ENCODE results near the gene RPS6KA5. TPM values are rescaled to one million over a fixed set of nuclear protein-coding genes. Genes with fewer than 3 reads are reported as not detected.

RPS6KA5 gene
- total RNA-seq, 1 experiment from 2014 or later = 8.6 TPM

GRCh38 chr14:90911121-90911520 is 149.3 kb downstream of the RPS6KA5 start:
- Histone ChIP-seq H3F3A (ENCODE audit: low read length, unreplicated experiment) (no peaks in the 10 kb centered on the region), H3K79me2 (ENCODE audit: low read length) (no peaks in the 10 kb centered on the region), H3K9ac (ENCODE audit: low read length) (no peak overlapping the region), H3K27me3 (ENCODE audit: low read length) (no peaks in the 10 kb centered on the region), H3K9me3 (ENCODE audit: low read length) (no peaks in the 10 kb centered on the region), H3K4me1 (ENCODE audit: insufficient read depth, low read length) (no peaks in the 10 kb centered on the region), H3K36me3 (ENCODE audit: low read depth, low read length) (no peaks in the 10 kb centered on the region), H3K27ac (ENCODE audit: low read length) (no peak overlapping the region), H4K20me1 (ENCODE audit: low read length) (no peaks in the 10 kb centered on the region), H3K9me2 (replicated peaks; ENCODE audit: low read length) (no peaks in the 10 kb centered on the region), H3K4me2 (ENCODE audit: low read length) (no peak overlapping the region), H2AFZ (ENCODE audit: low read length) (no peak overlapping the region), H3K4me3 (ENCODE audit: low read length) (no peak overlapping the region)
- no peak for TF ChIP-seq EZH2phosphoT487 (IDR thresholded peaks at IDR 0.05; ENCODE audit: borderline replicate concordance, low read length)
- no peak for TF ChIP-seq EZH2 (IDR thresholded peaks at IDR 0.05; ENCODE audit: low read length, unreplicated experiment)
- no peak for TF ChIP-seq CTCF (conservative IDR thresholded peaks at IDR 0.05; ENCODE audit: low read depth, low read length)
- intact Hi-C loops (cut with micrococcal nuclease) = no loop called here
- CTCF ChIA-PET = no interaction called here
- no TSS peak for BruUV-seq (replicated peaks)
- ATAC-seq = no peak
- POLR2A ChIA-PET (ENCODE audit: unreplicated experiment) = no interaction called here
- no peak for DNase-seq

GRCh38 chr14:90907178-90907577 is 153.3 kb downstream of the RPS6KA5 start:
- no TSS peak for BruUV-seq (replicated peaks)
- ATAC-seq = no peak
- intact Hi-C loops (cut with micrococcal nuclease) = no loop called here

GRCh38 chr14:90905531-90905930 is 154.9 kb downstream of the RPS6KA5 start:
- CTCF ChIA-PET = no interaction called here
- intact Hi-C loops (cut with micrococcal nuclease) = no loop called here
- Histone ChIP-seq H3K4me2 (ENCODE audit: low read length) (no peak overlapping the region), H3K4me1 (ENCODE audit: insufficient read depth, low read length) (no peaks in the 10 kb centered on the region), H3K79me2 (ENCODE audit: low read length) (no peaks in the 10 kb centered on the region), H3K27ac (ENCODE audit: low read length) (no peak overlapping the region), H3K9ac (ENCODE audit: low read length) (no peak overlapping the region), H3F3A (ENCODE audit: low read length, unreplicated experiment) (no peaks in the 10 kb centered on the region), H3K9me3 (ENCODE audit: low read length) (no peaks in the 10 kb centered on the region), H3K9me2 (replicated peaks; ENCODE audit: low read length) (no peaks in the 10 kb centered on the region), H3K4me3 (ENCODE audit: low read length) (no peak overlapping the region), H4K20me1 (ENCODE audit: low read length) (no peaks in the 10 kb centered on the region), H3K36me3 (ENCODE audit: low read depth, low read length) (no peaks in the 10 kb centered on the region), H3K27me3 (ENCODE audit: low read length) (no peaks in the 10 kb centered on the region), H2AFZ (ENCODE audit: low read length) (no peak overlapping the region)
- POLR2A ChIA-PET (ENCODE audit: unreplicated experiment) = no interaction called here
- no TSS peak for BruUV-seq (replicated peaks)
- no peak for DNase-seq
- TF ChIP-seq EZH2 (IDR thresholded peaks at IDR 0.05; ENCODE audit: low read length, unreplicated experiment) (no peak), CTCF (conservative IDR thresholded peaks at IDR 0.05; ENCODE audit: low read depth, low read length) (no peak), EZH2phosphoT487 (IDR thresholded peaks at IDR 0.05; ENCODE audit: borderline replicate concordance, low read length) (no peak)
- no peak for ATAC-seq

More at GRCh38 chr14:90907178-90907577, 153.3 kb downstream of the RPS6KA5 start:
- Histone ChIP-seq H3K27ac (ENCODE audit: low read length) (no peak overlapping the region), H4K20me1 (ENCODE audit: low read length) (no peaks in the 10 kb centered on the region), H3K9me3 (ENCODE audit: low read length) (no peaks in the 10 kb centered on the region), H3K4me3 (ENCODE audit: low read length) (no peak overlapping the region), H2AFZ (ENCODE audit: low read length) (no peak overlapping the region), H3K9me2 (replicated peaks; ENCODE audit: low read length) (no peaks in the 10 kb centered on the region), H3K4me2 (ENCODE audit: low read length) (no peak overlapping the region), H3F3A (ENCODE audit: low read length, unreplicated experiment) (no peaks in the 10 kb centered on the region), H3K79me2 (ENCODE audit: low read length) (no peaks in the 10 kb centered on the region), H3K4me1 (ENCODE audit: insufficient read depth, low read length) (no peaks in the 10 kb centered on the region), H3K27me3 (ENCODE audit: low read length) (no peaks in the 10 kb centered on the region), H3K36me3 (ENCODE audit: low read depth, low read length) (no peaks in the 10 kb centered on the region), H3K9ac (ENCODE audit: low read length) (no peak overlapping the region)
- CTCF ChIA-PET = no interaction called here
- POLR2A ChIA-PET (ENCODE audit: unreplicated experiment) = no interaction called here
- no peak for DNase-seq
- TF ChIP-seq EZH2 (IDR thresholded peaks at IDR 0.05; ENCODE audit: low read length, unreplicated experiment) (no peak), EZH2phosphoT487 (IDR thresholded peaks at IDR 0.05; ENCODE audit: borderline replicate concordance, low read length) (no peak), CTCF (conservative IDR thresholded peaks at IDR 0.05; ENCODE audit: low read depth, low read length) (no peak)

Data from PC-3 (cell line).